BLaER1 treated with 17β-estradiol and CSF1 and Interleukin-3, amounts not matched to agents 10 nM and 100 nM (cell line): ENCODE measurements around the gene SIPA1L3.
A peak's percentile ranks its signal among the peaks of the same experiment; 100 is the strongest.

ENCODE experiments used
- H3K27ac ChIP-seq, 11 experiments: shearing (Covaris generic); formaldehyde crosslinking; 2 replicates each; pipeline ENCODE4 v1.8.1; 2022
- H3K27me3 ChIP-seq, 11 experiments: shearing (Covaris generic); formaldehyde crosslinking; 2 replicates each; pipeline ENCODE4 v1.8.1; 2022
- H3K36me3 ChIP-seq, 11 experiments: shearing (Covaris generic); formaldehyde crosslinking; 2 replicates each; pipeline ENCODE4 v1.8.1; 2022
- H3K4me1 ChIP-seq, 10 experiments: shearing (Covaris generic); formaldehyde crosslinking; 2 replicates each; pipeline ENCODE4 v1.8.1; 2022
- H3K4me2 ChIP-seq, 11 experiments: shearing (Covaris generic); formaldehyde crosslinking; 2 replicates each; pipeline ENCODE4 v1.8.1; 2022
- H3K4me3 ChIP-seq, 10 experiments: shearing (Covaris generic); formaldehyde crosslinking; 2 replicates each; pipeline ENCODE4 v1.8.1; 2022
- H3K9ac ChIP-seq, 11 experiments: shearing (Covaris generic); formaldehyde crosslinking; 2 replicates each; pipeline ENCODE4 v1.8.1; 2022
- H3K9me3 ChIP-seq, 11 experiments: shearing (Covaris generic); formaldehyde crosslinking; replicated peaks in 1 of 11; 2 replicates each; pipeline ENCODE4 v1.8.1; 2022
- H4K20me1 ChIP-seq, 11 experiments: shearing (Covaris generic); formaldehyde crosslinking; 2 replicates each; pipeline ENCODE4 v1.8.1; 2022
- Cebpa-rat ChIP-seq, 11 experiments: shearing (Covaris generic); IDR thresholded peaks; 2 replicates each; pipeline ENCODE4 v1.8.1; 2022

The SIPA1L3 gene

DNA sequence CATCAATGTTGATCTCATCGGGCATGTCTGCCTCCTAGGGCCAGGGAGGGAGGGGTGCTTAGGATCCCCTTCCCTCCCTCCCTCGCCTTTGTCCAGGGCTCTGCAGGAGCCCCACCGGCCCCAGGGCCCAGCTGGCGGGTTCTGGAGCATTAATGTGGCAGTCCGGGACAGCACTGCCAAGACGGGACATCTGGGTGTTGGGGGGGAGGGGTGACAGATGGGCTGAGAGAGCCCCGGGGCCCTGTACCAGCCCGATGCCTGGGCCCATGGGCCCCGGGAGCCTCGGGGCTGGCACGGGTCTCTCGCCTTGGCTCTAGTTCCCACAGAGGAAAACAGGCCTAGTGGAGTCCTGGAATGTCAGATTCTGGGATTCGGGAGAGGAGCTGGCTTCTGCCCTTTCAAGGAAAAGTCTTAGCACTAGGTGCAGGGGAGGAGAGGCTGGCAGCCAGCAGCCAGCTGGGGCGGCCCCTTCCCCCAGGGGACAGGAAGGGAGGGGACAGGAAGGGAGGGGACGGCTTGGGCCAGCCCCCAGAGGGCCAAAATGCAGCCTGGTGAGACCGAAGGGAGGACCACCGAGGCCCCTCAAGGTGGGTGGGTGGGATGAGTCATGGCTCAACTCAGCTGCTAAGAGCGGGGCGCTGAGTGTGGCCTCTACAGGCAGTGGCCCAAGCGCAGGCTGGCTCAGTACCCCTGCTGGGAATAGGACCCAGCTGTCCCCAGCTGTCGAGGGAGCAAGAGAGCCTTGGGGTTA lies 346.1 kb downstream of the SIPA1L3 start:
- H3K9me3 ChIP-seq: no peaks in the 10 kb centered on the region
- peak overlapping the region in 9 of 10 experiments; percentile 15 to 64 (median 55); a peak in 17 of 20 replicates for H3K4me3 ChIP-seq
- no peak for TF ChIP-seq Cebpa-rat (IDR thresholded peaks at IDR 0.05)
- H3K4me1 ChIP-seq: peaks cover 41 to 70% (median 62%) of the 10 kb centered on the region in 10 experiments
- peak overlapping the region; percentile 48 to 80 (median 65); a peak in 21 of 22 replicates for H3K9ac ChIP-seq
- H3K27ac ChIP-seq: peak overlapping the region in 10 of 11 experiments; percentile 7 to 80 (median 64); a peak in 19 of 22 replicates
- H4K20me1 ChIP-seq: no peaks in the 10 kb centered on the region
- H3K27me3 ChIP-seq: peaks cover 0 to 23% (median 7%) of the 10 kb centered on the region in 11 experiments; a peak in 11 of 22 replicates
- H3K36me3 ChIP-seq: peaks cover 0 to 3% (median 0%) of the 10 kb centered on the region in 11 experiments; a peak in 2 of 22 replicates
- H3K4me2 ChIP-seq: peak overlapping the region; percentile 86 to 99 (median 92)

GRCh38 chr19:38253788-38254187 lies 346.8 kb downstream of the SIPA1L3 start:
- TF ChIP-seq Cebpa-rat (IDR thresholded peaks at IDR 0.05): no peak
- Histone ChIP-seq H3K27ac (peak overlapping the region in 8 of 11 experiments; percentile 48 to 80 (median 68); a peak in 17 of 22 replicates), H4K20me1 (no peaks in the 10 kb centered on the region), H3K9me3 (no peaks in the 10 kb centered on the region), H3K4me3 (peak overlapping the region in 6 of 10 experiments; percentile 51 to 64 (median 58); a peak in 8 of 20 replicates), H3K27me3 (peaks cover 0 to 23% (median 7%) of the 10 kb centered on the region in 11 experiments; a peak in 11 of 22 replicates), H3K4me1 (peaks cover 41 to 70% (median 62%) of the 10 kb centered on the region in 10 experiments), H3K36me3 (no peaks in the 10 kb centered on the region), H3K9ac (peak overlapping the region in 8 of 11 experiments; percentile 48 to 80 (median 72); a peak in 14 of 22 replicates), H3K4me2 (peak overlapping the region; percentile 86 to 99 (median 92))

GRCh38 chr19:38255383-38256014 lies 348.5 kb downstream of the SIPA1L3 start:
- Histone ChIP-seq H3K27ac (peak overlapping the region in 9 of 11 experiments; percentile 5 to 80 (median 71); a peak in 17 of 22 replicates), H3K4me1 (peaks cover 41 to 67% (median 62%) of the 10 kb centered on the region in 10 experiments), H3K36me3 (no peaks in the 10 kb centered on the region), H3K4me3 (peak overlapping the region; percentile 48 to 72 (median 62)), H3K4me2 (peak overlapping the region; percentile 88 to 99 (median 92)), H4K20me1 (no peaks in the 10 kb centered on the region), H3K9ac (peak overlapping the region; percentile 41 to 83 (median 67); a peak in 21 of 22 replicates), H3K27me3 (peaks cover 0 to 23% (median 7%) of the 10 kb centered on the region in 11 experiments; a peak in 11 of 22 replicates), H3K9me3 (no peaks in the 10 kb centered on the region)
- TF ChIP-seq Cebpa-rat (IDR thresholded peaks at IDR 0.05): no peak
